CMK (cell line): ENCODE measurements around the gene CD163L1.

Source experiments
- DNase-seq: peaks from one replicate; pipeline ENCODE4 v3.0.0-alpha.2; 2010; ENCODE audit warnings: low read depth

Gene CD163L1

GRCh38 chr12:7322599-7322998 is 121.4 kb downstream of the CD163L1 start:
- no peak for DNase-seq

- DNase-seq, result no peak
Measured at GRCh38 chr12:7321624-7322023, 122.3 kb downstream of the CD163L1 start.

- no peak for DNase-seq
Measured at GRCh38 chr12:7319930-7320329, 124.0 kb downstream of the CD163L1 start.

- no peak for DNase-seq
Measured at GRCh38 chr12:7310070-7310469, 133.9 kb downstream of the CD163L1 start.
